Activated T-cell treated with anti-CD3 and anti-CD28 coated beads, Interleukin-2, amount 50 U/mL, for 4 hours (primary cell): ENCODE data around the gene SLC36A3. TPM values are rescaled to one million over a fixed set of nuclear protein-coding genes. Genes with fewer than 3 reads are reported as not detected.

Experiments
- ATAC-seq, 2 donors: fragments of 200-7000 bp; cut with Tn5 transposase; one replicate each; pipeline ENCODE4 v1.10.0; 2021
- DNase-seq: peaks from one replicate; pipeline ENCODE4 v3.0.0-alpha.2; 2020
- H3K27me3 Mint-ChIP-seq: one replicate; pipeline ENCODE4 v1.8.0; 2021; ENCODE audit warnings: low read depth, mixed read lengths
- H3K36me3 Mint-ChIP-seq: one replicate; pipeline ENCODE4 v1.8.0; 2022; ENCODE audit warnings: mixed read lengths; ENCODE audit not compliant: insufficient read depth
- H3K4me1 Mint-ChIP-seq: one replicate; pipeline ENCODE4 v1.8.0; 2021; ENCODE audit warnings: low read depth, mixed read lengths
- H3K4me3 Mint-ChIP-seq: one replicate; pipeline ENCODE4 v1.8.0; 2021; ENCODE audit warnings: mild to moderate bottlenecking, moderate library complexity, mixed read lengths
- H3K9me3 Mint-ChIP-seq: one replicate; pipeline ENCODE4 v1.8.0; 2021; ENCODE audit warnings: mixed read lengths
- total RNA-seq, 3 donors: library from RNA; stranded (reverse); gene quantifications; one replicate each; pipeline ENCODE4 v1.2.1, GENCODE V29; 2021

SLC36A3 gene
- total RNA-seq, 3 donors from 2014 or later = not detected

- H3K4me3 Mint-ChIP-seq = no peak overlapping the region
- DNase-seq (no peak), ATAC-seq (no peak)
- no peaks in the 10 kb centered on the region for H3K27me3 Mint-ChIP-seq
- H3K4me1 Mint-ChIP-seq = peaks cover 11% of the 10 kb centered on the region
- H3K9me3 Mint-ChIP-seq = no peaks in the 10 kb centered on the region
- no peaks in the 10 kb centered on the region for H3K36me3 Mint-ChIP-seq
Observed at GRCh38 chr5:151233616-151234085, 69.9 kb downstream of the SLC36A3 start.

- Mint-ChIP-seq H3K4me3 (no peak overlapping the region), H3K27me3 (no peaks in the 10 kb centered on the region), H3K4me1 (peaks cover 11% of the 10 kb centered on the region), H3K9me3 (no peaks in the 10 kb centered on the region), H3K36me3 (no peaks in the 10 kb centered on the region)
- ATAC-seq = no peak
- DNase-seq = no peak
Observed at GRCh38 chr5:151231359-151231758, 72.2 kb downstream of the SLC36A3 start.

- Mint-ChIP-seq H3K27me3 (no peaks in the 10 kb centered on the region), H3K4me3 (no peak overlapping the region), H3K9me3 (no peaks in the 10 kb centered on the region), H3K4me1 (peaks cover 10% of the 10 kb centered on the region), H3K36me3 (no peaks in the 10 kb centered on the region)
- DNase-seq (no peak), ATAC-seq (no peak)
Observed at GRCh38 chr5:151230048-151230680, 73.4 kb downstream of the SLC36A3 start.

- DNase-seq (no peak), ATAC-seq (no peak)
- peaks cover 14% of the 10 kb centered on the region for H3K4me1 Mint-ChIP-seq
- H3K4me3 Mint-ChIP-seq = no peak overlapping the region
- no peaks in the 10 kb centered on the region for H3K9me3 Mint-ChIP-seq
- no peaks in the 10 kb centered on the region for H3K36me3 Mint-ChIP-seq
- no peaks in the 10 kb centered on the region for H3K27me3 Mint-ChIP-seq
Observed at GRCh38 chr5:151228986-151229385, 74.6 kb downstream of the SLC36A3 start.

- no peaks in the 10 kb centered on the region for H3K9me3 Mint-ChIP-seq
- H3K36me3 Mint-ChIP-seq = no peaks in the 10 kb centered on the region
- H3K4me3 Mint-ChIP-seq = no peak overlapping the region
- no peak for DNase-seq
- H3K27me3 Mint-ChIP-seq = no peaks in the 10 kb centered on the region
- peaks cover 17% of the 10 kb centered on the region for H3K4me1 Mint-ChIP-seq
- no peak for ATAC-seq
Observed at GRCh38 chr5:151227918-151228447, 75.6 kb downstream of the SLC36A3 start.

Other genes starting within 250 kb of the SLC36A3 start
- 100 to 1,000 TPM; 199 to 329 (median 211) TPM for gene TNIP1, start 222.7 kb downstream of the SLC36A3 start, total RNA-seq
- 100 to 1,000 TPM; 102 to 156 (median 128) TPM for gene ANXA6, start 146.0 kb downstream of the SLC36A3 start, total RNA-seq
- 10 to 100 TPM; 20.0 to 23.0 (median 21.2) TPM for gene CCDC69, start 79.7 kb downstream of the SLC36A3 start, total RNA-seq
- 1 to 10 TPM; 8.1 to 9.9 (median 9.0) TPM for gene GM2A, start 50.6 kb downstream of the SLC36A3 start, total RNA-seq
- gene SLC36A2, start 43.8 kb upstream of the SLC36A3 start, total RNA-seq = not detected
- gene SLC36A1, start 143.8 kb upstream of the SLC36A3 start, total RNA-seq = 1 to 10 TPM; 6.8 to 8.2 (median 6.8) TPM